DMS114 treated with DMSO at 0.1 percent for 48 hours (cell line): ENCODE results near the gene PEDS1.
A peak's percentile ranks its signal among the peaks of the same experiment; 100 is the strongest.
"Not testable (repeated sequence)": the region's sequence is repeated elsewhere in the genome, so short reads cannot be mapped to it uniquely, and the experiment has no call there.

Experiments
- DNase-seq: peaks from one replicate; lab custom pipeline; 2025; ENCODE audit not compliant: unreplicated experiment; lab: John Stamatoyannopoulos, UW

Gene PEDS1

DNA sequence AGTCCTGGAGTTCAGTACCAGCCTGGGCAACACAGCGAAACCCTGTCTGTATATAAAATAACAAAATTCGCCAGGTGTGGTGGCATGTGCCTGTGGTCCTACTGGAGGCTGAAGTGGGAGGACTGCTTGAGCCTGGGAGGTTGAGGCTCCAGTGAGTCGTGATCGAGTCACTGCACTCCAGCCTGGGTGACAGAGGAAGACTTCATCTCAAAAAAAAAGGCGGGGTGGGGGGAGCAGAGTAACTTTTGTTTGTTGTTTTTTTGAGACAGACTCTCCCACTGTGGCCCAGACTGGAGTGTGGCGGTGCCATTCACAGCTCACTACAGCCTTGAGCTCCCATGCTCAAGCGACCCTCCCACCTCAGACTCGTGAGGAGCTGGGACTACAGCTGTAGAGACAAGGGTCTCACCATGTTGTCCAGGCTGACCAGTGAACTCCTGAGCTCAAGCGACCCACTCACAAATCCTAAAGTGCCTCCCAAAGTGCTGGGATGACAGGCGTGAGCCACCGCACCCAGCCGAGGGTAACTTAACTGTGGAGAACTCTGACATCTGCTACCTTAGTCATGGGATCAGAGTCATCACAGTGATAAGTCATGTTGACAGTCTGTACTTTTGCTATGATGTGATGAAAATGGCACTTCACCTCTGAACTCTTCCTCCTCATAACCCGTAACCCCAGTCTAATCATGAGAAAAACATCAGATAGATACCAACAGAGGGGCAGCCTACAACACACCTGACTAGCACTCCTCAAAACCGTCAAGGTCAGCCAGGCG is 16.5 kb downstream of the PEDS1 start:
- no peak for DNase-seq

DNA sequence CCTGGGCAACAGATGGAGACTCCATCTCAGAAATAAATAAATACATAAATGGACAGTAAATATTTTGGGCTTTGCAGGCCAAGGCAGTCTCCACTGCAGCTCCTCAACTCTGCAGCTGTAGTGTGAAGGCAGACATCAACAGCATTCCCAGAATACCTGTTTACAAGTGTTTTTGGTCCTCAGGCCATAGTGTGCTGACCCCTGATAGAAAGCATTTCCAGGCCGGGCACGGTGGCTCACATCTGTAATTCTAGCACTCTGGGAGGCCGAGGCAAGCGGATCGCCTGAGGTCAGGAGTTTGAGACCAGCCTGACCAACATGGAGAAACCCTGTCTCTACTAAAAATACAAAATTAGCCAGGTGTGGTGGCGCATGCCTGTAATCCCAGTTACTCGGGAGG is 18.4 kb downstream of the PEDS1 start:
- not testable (repeated sequence) for DNase-seq

DNA sequence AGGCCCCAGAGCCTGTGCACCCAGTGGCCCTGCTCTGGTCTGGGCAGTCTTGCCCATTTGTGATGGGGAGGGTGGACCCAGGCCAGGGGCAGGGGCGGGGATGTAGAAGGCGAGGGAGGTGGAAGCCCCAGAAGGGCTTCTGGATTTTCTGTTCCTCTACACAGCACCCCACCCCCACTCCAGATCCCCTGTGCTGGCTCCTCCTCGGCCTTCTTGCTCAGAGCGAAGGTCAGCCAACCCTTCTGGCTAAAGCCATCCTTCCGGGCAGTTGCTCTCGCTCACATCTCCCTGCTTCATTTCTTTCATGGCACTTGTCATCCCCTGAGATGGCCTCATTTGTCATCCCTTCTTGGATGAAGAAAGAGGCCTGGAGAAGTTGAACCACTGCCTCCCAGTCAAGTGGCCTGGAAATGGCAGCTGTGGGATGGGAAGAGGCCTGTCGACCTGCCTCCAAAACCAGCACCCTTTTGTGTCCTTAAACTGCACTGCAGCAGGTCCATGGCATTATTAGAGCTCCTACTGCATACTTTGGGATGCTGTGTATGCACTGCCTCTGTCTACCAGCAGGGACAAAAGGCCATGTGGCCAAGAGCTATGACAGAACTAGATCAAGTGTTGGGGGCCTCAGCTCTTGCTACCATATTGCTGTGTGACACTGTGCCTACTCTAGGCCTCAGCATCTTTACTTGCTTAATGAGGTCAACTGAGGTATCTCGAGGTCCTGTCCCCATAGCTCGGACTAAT is 19.9 kb downstream of the PEDS1 start:
- DNase-seq: no peak

DNA sequence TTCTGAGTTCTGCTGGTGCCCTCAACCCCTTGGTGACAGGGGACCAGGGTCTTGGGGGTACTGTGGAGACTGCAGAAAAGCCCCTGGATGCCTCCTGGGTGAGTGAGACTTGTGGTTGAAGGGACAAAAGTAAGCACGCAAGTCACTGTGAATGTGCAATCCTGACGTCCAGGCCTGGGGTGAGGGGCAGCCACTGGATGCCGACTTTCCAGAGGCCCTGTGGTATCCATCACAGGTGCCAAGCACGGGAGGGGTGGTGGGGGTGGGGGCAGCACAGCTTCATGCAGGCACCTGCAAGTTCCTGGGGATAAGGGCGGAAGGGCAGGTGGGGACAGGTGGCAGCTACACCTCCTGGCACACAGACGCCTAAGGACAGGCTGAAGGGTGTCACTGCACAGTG is 20.5 kb downstream of the PEDS1 start:
- no peak for DNase-seq

DNA sequence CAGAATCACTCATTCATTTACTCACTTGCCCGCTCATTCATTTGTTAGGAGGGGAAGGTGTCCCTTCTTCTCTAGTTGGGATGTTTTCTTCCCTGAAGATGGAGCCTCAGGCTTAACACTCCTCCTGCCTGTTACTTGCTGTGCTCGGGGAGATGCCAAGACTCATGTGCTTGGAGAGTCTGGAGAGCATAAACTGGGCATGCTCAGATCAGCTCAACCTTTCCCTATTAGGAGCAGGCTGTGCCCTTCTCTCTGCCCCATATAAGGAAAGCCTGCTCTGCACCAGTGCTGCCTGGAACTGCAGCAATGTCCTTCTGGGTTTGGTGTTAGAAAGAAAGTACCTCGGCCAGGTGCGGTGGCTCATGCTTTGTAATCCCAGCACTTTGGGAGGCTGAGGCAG is 22.5 kb downstream of the PEDS1 start:
- no peak for DNase-seq

DNA sequence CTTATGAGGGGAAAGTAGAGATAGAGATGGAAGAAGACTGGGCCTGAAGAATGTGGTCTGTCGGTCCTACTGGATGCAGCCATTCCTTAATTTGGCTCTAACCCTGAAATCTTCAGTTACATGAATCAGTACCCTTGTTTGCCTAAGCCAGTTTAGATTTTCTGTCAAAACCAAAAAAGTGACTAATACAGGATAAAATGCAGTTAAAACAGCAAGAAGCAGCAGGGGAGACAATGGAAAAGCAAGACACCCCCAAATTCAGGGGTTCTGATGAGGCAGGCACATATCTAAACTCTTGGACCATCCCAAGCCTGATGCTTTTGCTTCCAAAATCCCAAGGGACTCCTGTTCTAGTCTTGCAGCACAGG is 23.2 kb downstream of the PEDS1 start:
- no peak for DNase-seq

DNA sequence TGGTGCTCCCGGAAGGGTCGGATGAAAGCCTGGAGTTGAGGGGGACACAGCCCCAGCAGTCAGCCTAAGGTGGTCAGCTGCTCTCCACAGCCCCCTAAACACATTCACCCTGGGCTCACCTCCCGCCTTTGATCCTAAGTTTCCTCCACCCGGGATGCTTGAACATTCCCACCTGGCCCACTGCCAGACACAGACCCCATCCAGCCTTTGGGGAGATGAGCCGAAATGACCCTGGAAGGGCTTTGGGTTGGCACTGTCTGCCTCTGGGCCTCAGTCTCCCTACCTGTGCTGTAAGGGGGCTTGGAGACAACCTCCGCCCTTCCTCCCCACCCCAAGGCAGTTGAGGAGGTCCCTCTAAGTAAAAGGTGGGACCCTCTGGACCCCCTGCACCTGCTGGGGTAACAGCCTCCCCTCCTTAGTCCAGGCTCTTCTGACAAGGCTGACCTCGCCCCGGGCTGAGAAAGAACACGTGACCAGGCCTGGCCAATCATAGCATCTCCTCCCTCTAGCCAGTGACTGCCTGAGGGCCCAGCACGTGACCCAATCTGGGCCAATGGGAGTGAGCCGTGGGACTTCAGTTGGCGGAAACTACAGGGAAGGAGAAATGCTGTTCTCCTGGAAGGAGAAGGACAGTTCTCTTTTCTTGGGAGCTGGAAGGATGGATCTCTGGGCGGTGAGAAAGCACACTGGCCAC is 23.7 kb downstream of the PEDS1 start:
- no peak for DNase-seq

DNA sequence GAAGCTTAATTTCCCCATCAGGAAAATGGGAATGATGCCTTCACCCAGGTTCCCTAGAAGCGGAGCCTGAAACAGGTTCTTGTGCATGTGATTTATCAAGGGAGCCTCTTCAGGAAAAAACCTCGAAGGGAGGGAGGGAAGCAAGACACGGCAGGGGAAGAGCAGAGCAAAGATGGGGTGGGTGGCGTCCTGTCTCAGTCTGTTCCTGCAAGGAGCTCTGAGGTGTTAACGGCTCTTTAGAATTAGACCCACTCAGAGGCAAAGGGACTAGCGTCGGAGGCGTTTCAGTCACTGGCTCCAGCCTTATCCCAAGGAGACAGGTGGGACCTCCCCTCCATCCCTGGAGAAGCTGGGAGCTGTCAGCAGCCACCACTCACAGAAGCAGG is 25.0 kb downstream of the PEDS1 start:
- DNase-seq: no peak

DNA sequence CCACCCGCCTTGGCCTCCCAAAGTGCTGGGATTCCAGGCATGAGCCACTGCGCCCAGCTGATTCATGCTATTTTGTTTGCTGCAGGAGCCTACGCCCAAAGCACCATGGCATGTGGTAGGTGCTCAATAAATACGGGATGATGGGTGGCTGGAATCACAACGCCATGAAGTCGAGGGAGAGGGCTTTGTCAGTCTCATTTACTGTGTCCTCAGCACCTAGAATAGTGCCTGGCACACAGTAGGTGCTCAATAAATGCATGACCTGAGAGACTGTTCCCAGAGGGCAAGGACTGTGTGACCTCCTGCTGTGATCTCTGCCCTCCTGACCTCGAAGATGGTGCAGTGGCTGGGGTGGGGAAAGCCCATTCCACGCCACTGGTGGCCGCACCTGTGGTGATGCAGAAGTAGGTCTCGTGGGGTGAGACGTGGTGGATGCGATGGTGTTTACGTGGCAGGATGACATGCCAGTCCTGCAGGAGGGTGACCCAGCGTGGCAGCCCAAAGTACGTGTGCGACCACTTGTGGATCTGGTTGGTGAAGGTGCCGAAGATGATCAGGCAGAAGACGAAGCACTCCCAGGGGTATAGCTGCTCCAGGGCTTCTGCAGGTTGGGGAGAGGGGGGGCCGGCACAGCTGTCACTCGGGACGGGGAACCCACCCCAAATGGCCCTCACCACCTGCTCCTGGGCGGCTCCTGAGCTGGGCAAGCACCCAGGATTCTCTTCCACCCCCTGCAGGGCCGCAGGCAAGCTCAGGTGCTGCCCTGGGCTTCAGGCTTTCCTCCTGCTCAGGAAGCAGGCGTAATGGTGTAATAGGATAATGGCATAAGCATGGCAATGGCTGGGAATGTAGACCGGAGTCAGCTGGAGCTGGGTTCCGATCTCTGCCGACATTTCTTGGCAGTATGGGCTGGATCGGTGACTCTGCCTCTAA is 25.7 kb downstream of the PEDS1 start:
- no peak for DNase-seq

DNA sequence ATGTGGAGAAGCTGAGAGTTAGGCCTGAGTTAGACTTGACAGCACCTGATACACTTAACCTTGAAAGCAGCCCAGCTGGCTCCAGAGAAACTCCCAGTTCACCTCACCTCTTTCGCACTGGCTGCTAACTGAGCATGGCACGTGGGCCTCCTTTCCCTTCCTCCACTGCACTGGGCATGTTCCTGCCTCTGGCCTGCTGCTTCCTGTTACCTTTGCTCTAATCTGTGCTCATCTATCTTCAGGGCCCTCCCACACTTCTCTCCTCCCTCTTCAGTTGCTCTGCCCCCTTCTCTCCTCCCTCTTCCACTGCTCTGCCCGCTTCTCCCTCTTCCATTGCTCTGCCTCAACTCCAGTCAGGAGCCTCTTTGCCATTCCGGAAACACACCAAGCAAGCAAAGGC is 26.9 kb downstream of the PEDS1 start:
- no peak for DNase-seq

DNA sequence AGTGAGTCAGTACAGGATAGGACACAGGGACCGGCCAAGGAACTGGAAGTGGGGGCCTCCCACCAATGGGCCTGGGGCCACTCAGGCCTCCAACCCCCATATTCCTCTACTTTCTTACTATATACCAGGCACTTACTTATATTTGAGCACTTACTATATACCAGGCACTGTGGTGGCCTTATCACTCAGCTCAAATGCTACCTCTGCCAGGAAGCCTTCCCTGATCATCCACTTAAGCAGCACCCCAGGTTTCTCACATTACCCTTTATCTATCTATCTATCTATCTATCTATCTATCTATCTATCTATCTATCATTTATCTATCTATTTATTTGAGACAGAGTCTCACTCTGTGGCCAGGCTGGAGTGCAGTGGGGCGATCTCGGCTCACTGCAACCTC is 28.2 kb downstream of the PEDS1 start:
- no peak for DNase-seq

DNA sequence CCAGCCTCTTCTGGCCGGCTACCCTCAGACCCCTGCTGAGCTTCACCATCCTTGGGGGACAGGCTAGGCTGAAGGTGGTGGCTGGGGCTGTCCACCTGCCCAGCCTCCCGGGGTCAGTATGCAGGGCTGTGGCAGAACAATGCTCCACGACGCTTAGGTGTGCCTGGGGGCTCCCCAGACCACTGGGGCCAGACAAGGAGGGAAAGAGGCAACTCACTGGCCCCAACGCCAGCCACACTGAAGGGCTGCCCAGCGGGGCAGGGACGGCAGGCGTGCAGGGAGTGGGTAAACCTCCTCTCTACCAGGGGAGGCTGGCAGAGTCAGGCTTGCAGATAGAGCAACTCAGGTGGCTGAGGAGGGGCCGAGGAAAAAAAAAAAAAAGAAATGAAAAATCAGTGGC is 29.0 kb downstream of the PEDS1 start:
- DNase-seq: no peak

DNA sequence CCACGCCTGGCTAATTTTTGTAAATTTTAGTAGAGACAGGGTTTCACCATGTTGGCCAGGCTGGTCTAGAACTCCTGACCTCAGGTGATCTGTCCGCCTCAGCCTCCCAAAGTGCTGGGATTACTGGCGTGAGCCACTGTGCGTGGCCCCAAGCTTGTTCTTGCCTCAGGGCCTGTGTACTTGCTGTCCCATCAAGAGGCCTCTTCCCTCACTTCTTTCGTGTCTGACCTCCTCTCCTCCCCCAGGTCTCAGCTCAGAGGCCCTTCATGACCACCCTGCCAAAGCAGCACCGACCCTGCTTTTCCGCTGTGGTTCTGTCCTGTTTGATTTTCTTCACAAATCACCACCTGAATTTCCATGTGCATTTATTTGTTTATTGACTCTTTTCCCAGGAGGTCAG is 30.1 kb downstream of the PEDS1 start:
- DNase-seq: no peak

DNA sequence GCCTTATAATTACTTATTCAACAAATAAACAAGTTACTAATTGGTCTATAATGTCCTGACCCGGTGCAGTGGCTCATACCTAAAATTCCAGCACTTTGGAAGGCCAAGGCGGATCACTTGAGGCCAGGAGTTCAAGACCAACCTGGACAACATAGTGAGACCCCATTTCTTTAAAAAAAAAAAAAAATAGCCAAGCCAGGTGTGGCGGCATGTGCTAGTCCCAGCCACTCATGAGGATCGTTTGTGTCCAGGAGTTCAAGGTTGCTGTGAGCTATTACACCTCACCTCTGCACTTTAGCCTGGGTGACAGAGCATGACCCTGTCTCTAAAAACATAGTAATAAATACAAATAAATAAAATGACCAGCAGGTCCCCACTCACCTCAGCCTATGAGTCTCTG is 30.8 kb downstream of the PEDS1 start:
- DNase-seq: no peak

DNA sequence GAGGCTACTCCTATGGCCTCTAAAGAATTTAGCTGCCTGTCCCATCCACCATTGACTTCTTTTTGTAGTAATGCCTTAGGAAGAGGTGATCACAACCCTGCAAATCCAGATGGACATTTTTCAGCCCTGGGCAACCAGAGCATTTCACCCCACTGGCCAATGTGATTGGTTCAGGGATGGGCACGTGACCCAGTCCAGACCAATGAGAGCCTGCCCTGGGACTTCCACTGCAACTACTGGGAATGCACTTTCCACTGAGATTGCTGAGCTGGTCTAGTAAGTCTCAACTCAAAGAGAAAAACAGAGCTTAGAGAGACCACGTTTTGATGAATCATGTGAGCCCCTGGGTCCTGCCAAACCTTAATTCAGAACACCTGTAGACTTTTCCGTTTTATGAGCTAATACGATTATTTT is 31.7 kb downstream of the PEDS1 start:
- peak; percentile 46 for DNase-seq

DNA sequence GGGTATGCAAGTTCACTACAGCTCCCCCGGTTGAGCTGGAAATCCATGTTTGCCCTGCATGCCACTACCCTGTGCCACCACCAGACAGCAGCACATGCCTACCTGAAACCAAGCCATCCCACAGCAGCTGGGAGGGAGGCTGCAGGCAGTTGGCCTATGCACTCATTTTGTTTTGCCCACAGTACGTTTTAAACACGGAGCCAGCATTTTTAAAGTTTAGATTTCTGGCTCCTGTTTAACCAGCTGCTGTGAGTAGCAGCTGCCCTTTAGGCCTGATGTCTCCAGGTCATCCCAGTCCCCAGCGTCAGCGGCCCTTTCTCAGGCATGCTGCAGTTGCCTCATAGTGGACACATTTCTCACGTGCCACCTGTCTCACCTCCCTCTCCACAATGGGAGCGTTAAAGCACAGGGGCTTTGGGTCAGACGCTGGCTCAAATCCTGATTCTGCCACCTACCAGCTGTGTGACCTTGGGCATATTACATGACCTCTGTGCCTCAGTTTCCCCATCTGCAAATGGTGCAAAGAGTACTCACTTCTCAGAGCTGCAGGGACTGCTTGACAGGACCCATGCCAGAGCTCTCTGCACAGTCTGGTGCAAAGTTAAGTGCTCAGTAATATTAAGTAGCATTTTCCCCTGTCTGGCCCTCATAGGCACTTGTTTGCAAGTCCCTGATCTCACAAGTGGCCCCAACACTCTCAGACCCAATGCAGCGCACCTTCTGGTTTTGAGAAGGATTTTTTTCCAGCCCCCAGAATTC is 32.4 kb downstream of the PEDS1 start:
- peak; percentile 78 for DNase-seq

DNA sequence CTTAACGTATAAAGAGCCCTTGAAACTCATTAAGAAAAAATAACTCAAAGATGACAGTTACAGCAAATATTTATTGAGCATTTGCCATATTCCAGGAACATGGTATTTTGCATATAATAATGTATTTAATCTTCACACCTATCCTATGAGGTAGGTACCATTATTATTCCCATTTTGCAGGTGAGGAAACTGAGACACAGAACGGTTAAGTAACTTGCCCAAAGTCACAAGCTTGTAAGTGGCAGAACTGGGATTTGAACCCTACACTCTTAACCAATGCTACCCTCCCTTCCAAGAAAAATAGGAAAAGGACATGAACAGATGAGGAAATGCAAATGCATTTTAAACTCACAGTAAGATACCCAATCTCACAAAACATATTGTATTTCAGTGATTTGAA is 35.3 kb downstream of the PEDS1 start:
- no peak for DNase-seq

DNA sequence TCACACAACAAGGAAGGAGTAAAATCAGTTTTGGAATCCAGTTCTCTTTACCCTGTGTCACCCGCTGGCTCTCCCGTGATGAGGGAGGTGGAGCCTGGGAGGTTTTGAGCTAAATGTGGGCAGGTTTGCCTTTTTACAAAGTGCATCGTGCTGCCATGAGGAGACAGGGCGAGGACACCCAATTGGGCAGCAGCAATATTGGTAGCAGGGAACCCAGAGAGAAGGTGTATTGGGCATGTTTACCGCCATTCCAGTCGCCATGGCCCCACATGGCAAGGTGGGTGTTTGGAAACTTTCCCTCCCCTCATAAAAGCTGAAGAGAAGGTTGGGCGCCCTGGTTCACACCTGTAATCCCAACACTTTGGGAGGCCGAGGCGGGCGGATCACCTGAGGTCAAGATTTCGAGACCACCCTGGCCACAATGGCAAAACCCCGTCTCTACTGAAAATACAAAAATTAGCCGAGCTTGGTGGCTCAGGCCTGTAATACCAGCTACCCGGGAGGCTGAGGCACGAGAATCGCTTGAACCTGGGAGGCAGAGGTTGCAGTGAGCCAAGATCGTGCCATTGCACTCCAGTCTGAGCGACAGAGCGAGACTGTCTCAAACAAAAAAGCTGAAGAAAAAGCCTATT is 37.0 kb downstream of the PEDS1 start:
- DNase-seq: no peak

DNA sequence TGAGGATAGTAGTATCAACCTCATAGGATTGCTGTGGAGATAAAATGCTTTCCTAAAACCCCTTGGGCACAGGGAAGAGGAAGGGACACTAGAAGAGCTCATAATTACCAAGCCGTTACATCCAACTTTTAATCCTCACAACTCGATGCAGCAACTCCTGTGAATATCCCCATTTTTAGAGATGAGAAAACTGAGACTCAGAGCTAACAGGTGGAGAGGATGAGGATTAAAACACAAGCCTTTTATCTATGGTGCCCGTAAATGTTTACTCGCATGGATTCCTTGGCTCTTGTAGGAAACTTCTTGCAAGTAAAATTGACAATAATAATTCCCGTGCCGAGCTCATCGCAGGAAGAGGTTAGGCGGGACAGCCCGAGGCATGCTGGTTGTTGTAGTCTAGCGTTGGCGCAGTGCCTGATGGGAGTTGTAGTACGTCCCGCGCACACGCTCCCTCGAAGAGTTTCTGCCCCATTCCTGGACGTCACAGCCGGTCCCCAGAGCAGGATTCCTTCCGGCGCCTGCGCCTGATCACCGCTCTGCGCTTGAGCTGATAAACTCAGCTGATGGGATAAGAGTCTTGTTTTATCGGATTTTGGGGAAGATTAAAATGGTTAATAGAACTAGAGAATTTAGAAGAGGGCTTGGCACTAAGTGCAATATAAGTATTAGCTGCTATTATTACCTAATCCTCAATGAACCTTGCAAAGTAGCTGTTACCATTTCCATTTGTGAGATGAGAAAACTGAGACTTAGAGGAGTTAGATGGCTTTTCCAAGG is 37.7 kb downstream of the PEDS1 start:
- peak; percentile 100 for DNase-seq
